ENCODE results near the gene MITF. TPM values are rescaled to one million over a fixed set of nuclear protein-coding genes. Genes with fewer than 3 reads are reported as not detected.

Gene MITF
- total RNA-seq, 1 donor from 2014 or later, result 5.8 TPM

GRCh38 chr3:69967156-69967555 is 227.9 kb downstream of the MITF start:
- Mint-ChIP-seq H3K4me1 (ENCODE audit: unreplicated experiment) (no peaks in the 10 kb centered on the region), H3K27me3 (ENCODE audit: unreplicated experiment) (no peaks in the 10 kb centered on the region), H3K4me3 (ENCODE audit: unreplicated experiment) (no peak overlapping the region), H3K36me3 (ENCODE audit: unreplicated experiment) (peaks cover 4% of the 10 kb centered on the region), H3K9me3 (ENCODE audit: unreplicated experiment) (no peaks in the 10 kb centered on the region), H3K27ac (ENCODE audit: unreplicated experiment) (no peak overlapping the region)
- TF ChIP-seq, protein P1, sequence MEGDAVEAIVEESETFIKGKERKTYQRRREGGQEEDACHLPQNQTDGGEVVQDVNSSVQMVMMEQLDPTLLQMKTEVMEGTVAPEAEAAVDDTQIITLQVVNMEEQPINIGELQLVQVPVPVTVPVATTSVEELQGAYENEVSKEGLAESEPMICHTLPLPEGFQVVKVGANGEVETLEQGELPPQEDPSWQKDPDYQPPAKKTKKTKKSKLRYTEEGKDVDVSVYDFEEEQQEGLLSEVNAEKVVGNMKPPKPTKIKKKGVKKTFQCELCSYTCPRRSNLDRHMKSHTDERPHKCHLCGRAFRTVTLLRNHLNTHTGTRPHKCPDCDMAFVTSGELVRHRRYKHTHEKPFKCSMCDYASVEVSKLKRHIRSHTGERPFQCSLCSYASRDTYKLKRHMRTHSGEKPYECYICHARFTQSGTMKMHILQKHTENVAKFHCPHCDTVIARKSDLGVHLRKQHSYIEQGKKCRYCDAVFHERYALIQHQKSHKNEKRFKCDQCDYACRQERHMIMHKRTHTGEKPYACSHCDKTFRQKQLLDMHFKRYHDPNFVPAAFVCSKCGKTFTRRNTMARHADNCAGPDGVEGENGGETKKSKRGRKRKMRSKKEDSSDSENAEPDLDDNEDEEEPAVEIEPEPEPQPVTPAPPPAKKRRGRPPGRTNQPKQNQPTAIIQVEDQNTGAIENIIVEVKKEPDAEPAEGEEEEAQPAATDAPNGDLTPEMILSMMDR (IDR thresholded peaks at IDR 0.05), result no peak
- no peak for DNase-seq (ENCODE audit: extremely low spot score, unreplicated experiment)

- no peak for DNase-seq (ENCODE audit: extremely low spot score, unreplicated experiment)
- Mint-ChIP-seq H3K4me1 (ENCODE audit: unreplicated experiment) (no peaks in the 10 kb centered on the region), H3K27ac (ENCODE audit: unreplicated experiment) (no peak overlapping the region), H3K36me3 (ENCODE audit: unreplicated experiment) (no peaks in the 10 kb centered on the region), H3K4me3 (ENCODE audit: unreplicated experiment) (no peak overlapping the region), H3K27me3 (ENCODE audit: unreplicated experiment) (peaks cover 5% of the 10 kb centered on the region), H3K9me3 (ENCODE audit: unreplicated experiment) (no peaks in the 10 kb centered on the region)
- TF ChIP-seq, protein P1 (IDR thresholded peaks at IDR 0.05), result no peak
Measured at GRCh38 chr3:69970827-69971226, 231.6 kb downstream of the MITF start.

- H3K4me1 Mint-ChIP-seq (ENCODE audit: unreplicated experiment), result no peaks in the 10 kb centered on the region
- peaks cover 6% of the 10 kb centered on the region for H3K9me3 Mint-ChIP-seq (ENCODE audit: unreplicated experiment)
- H3K4me3 Mint-ChIP-seq (ENCODE audit: unreplicated experiment), result no peak overlapping the region
- H3K27me3 Mint-ChIP-seq (ENCODE audit: unreplicated experiment), result peaks cover 5% of the 10 kb centered on the region
- no peak for DNase-seq (ENCODE audit: extremely low spot score, unreplicated experiment)
- H3K27ac Mint-ChIP-seq (ENCODE audit: unreplicated experiment), result no peak overlapping the region
- TF ChIP-seq, protein P1 (IDR thresholded peaks at IDR 0.05), result no peak
- H3K36me3 Mint-ChIP-seq (ENCODE audit: unreplicated experiment), result no peaks in the 10 kb centered on the region
Measured at GRCh38 chr3:69972672-69973071, 233.4 kb downstream of the MITF start.

- no peaks in the 10 kb centered on the region for H3K4me1 Mint-ChIP-seq (ENCODE audit: unreplicated experiment)
- H3K4me3 Mint-ChIP-seq (ENCODE audit: unreplicated experiment), result no peak overlapping the region
- H3K27ac Mint-ChIP-seq (ENCODE audit: unreplicated experiment), result no peak overlapping the region
- no peak for DNase-seq (ENCODE audit: extremely low spot score, unreplicated experiment)
- peaks cover 13% of the 10 kb centered on the region for H3K9me3 Mint-ChIP-seq (ENCODE audit: unreplicated experiment)
- H3K36me3 Mint-ChIP-seq (ENCODE audit: unreplicated experiment), result no peaks in the 10 kb centered on the region
- peaks cover 5% of the 10 kb centered on the region for H3K27me3 Mint-ChIP-seq (ENCODE audit: unreplicated experiment)
- TF ChIP-seq, protein P1 (IDR thresholded peaks at IDR 0.05), result no peak
Measured at GRCh38 chr3:69976021-69976420, 236.8 kb downstream of the MITF start.

- DNase-seq (ENCODE audit: extremely low spot score, unreplicated experiment), result no peak
- TF ChIP-seq, protein P1 (IDR thresholded peaks at IDR 0.05), result no peak
- Mint-ChIP-seq H3K27me3 (ENCODE audit: unreplicated experiment) (peaks cover 26% of the 10 kb centered on the region), H3K9me3 (ENCODE audit: unreplicated experiment) (no peaks in the 10 kb centered on the region), H3K27ac (ENCODE audit: unreplicated experiment) (no peak overlapping the region), H3K36me3 (ENCODE audit: unreplicated experiment) (no peaks in the 10 kb centered on the region), H3K4me1 (ENCODE audit: unreplicated experiment) (no peaks in the 10 kb centered on the region), H3K4me3 (ENCODE audit: unreplicated experiment) (no peak overlapping the region)
Measured at GRCh38 chr3:69983546-69984265, 244.4 kb downstream of the MITF start.

All from osteocyte (in vitro differentiated cells).